ENCODE results near the gene NETO1.

NETO1 gene, protein sequence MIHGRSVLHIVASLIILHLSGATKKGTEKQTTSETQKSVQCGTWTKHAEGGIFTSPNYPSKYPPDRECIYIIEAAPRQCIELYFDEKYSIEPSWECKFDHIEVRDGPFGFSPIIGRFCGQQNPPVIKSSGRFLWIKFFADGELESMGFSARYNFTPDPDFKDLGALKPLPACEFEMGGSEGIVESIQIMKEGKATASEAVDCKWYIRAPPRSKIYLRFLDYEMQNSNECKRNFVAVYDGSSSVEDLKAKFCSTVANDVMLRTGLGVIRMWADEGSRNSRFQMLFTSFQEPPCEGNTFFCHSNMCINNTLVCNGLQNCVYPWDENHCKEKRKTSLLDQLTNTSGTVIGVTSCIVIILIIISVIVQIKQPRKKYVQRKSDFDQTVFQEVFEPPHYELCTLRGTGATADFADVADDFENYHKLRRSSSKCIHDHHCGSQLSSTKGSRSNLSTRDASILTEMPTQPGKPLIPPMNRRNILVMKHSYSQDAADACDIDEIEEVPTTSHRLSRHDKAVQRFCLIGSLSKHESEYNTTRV

DNA sequence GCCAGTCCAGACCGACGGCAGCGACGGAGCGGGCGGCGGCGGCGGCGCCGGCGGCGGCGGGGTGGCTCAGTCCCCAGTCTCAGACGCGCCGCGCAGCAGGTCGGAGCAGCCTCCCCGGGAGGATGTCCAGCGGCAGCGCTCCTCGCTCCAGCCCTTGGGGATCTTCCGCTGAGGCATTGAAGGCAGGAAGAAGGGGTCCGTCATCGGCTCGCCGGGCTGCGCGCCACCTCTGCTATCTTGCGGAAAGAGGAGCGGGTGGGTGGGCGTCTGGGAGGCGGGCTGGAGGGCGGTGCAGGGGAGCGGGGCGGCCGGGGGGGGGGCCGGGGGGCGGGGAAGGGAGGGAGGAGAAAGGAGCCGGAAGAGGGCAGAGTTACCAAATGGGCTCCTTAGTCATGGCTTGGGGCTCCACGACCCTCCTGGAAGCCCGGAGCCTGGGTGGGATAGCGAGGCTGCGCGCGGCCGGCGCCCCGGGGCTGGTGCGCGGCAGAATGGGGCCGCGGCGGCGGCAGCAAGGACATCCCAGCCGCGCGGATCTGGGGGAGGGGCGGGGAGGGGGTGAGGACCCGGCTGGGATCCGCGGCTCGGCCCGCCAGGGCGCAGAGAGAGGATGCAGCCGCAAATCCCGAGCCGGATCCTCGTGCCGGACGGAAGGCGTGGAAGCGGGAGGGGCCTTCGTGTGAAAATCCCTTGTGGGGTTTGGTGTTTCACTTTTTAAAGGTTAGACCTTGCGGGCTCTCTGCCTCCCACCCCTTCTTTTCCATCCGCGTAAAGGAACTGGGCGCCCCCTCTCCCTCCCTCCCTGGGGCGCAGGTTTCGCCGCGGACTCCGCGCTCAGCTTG is at the start of gene NETO1:
TSS of gene NETO1 (minus strand) at position 242 of the 839 bp plus-strand sequence. CDS start 696 bp downstream, outside the sequence.
- no peak within 1 kb of the TSS for H3K27ac ChIP-seq
- H3K36me3 ChIP-seq, result no peaks in the 10 kb centered on the region
- H3K27me3 ChIP-seq, result peaks cover 71% of the 10 kb centered on the region
- TF ChIP-seq, protein P1, sequence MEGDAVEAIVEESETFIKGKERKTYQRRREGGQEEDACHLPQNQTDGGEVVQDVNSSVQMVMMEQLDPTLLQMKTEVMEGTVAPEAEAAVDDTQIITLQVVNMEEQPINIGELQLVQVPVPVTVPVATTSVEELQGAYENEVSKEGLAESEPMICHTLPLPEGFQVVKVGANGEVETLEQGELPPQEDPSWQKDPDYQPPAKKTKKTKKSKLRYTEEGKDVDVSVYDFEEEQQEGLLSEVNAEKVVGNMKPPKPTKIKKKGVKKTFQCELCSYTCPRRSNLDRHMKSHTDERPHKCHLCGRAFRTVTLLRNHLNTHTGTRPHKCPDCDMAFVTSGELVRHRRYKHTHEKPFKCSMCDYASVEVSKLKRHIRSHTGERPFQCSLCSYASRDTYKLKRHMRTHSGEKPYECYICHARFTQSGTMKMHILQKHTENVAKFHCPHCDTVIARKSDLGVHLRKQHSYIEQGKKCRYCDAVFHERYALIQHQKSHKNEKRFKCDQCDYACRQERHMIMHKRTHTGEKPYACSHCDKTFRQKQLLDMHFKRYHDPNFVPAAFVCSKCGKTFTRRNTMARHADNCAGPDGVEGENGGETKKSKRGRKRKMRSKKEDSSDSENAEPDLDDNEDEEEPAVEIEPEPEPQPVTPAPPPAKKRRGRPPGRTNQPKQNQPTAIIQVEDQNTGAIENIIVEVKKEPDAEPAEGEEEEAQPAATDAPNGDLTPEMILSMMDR (IDR thresholded peaks at IDR 0.05), result no peak
- H3K4me1 ChIP-seq (ENCODE audit: control insufficient read depth in 1 of 2, insufficient read depth in 1 of 2, low read depth in 1 of 2, low read length in 1 of 2), result no peaks in the 10 kb centered on the region
- H3K9me3 ChIP-seq, result no peaks in the 10 kb centered on the region
- no peak within 1 kb of the TSS for H3K4me3 ChIP-seq (ENCODE audit: low read depth in 1 of 2, low read length in 1 of 2)

DNA sequence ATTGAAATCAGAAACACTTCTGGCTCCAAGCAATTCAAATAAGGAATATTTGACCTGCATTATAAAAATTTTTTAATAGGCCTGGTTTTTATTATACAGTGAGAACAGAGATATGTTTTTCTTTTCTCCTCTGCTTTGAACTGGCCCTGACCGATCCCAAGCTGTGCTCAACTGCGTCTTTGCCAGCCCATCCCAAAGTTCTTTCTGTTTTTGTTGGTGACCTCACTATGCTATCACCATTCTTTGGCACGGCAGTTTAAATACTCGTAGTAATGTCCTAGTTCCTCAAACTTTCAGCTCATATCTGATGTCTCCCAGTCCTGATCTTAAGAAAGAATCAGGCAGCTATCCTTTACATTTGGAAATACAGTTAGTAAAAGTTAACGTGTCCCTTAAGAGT is 42.3 kb upstream of the NETO1 start:
- Histone ChIP-seq H3K4me3 (ENCODE audit: low read depth in 1 of 2, low read length in 1 of 2) (no peak overlapping the region), H3K36me3 (no peaks in the 10 kb centered on the region), H3K4me1 (ENCODE audit: control insufficient read depth in 1 of 2, insufficient read depth in 1 of 2, low read depth in 1 of 2, low read length in 1 of 2) (no peaks in the 10 kb centered on the region), H3K9me3 (no peaks in the 10 kb centered on the region), H3K27ac (no peak overlapping the region), H3K27me3 (no peaks in the 10 kb centered on the region)
- TF ChIP-seq, protein P1 (IDR thresholded peaks at IDR 0.05), result no peak

DNA sequence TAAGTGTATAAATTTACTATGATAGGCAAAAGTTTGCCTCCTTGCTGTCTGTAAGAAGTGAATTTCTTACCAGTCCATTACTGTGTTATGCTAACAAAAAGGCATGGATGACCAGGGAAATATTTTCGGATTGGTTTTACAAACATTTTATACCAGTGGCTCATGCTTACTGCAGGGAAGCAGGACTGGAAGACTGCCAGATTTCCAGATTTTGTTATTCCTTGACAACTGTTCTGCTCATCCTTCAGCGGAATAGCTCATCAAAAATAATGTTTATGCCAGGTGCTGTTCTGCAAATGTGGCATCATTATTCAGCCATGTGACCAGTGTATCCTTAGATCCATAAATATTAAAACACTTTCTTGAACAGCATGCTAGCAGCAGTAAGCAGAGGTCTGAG is 40.4 kb upstream of the NETO1 start:
- no peak overlapping the region for H3K27ac ChIP-seq
- TF ChIP-seq, protein P1 (IDR thresholded peaks at IDR 0.05), result no peak

DNA sequence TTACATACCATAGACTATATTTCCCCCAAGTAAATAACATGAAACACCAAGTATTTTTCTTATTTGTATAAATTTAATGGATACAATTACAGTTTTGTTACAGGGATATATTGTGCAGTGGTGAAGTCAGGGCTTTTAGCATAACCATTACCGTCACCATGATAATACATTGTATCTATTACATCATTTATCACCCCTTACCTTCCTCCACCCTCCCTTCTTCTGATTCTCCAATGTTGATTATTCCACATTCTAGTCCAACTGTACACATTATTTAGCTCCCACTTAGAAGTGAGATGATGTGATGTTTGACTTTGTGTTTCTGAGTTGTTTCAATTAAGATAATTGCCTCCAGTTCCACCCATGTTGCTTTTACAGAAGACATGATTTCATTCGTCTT is 35.2 kb upstream of the NETO1 start:
- H3K27me3 ChIP-seq, result no peaks in the 10 kb centered on the region
- H3K27ac ChIP-seq, result no peak overlapping the region
- H3K4me3 ChIP-seq (ENCODE audit: low read depth in 1 of 2, low read length in 1 of 2), result no peak overlapping the region
- H3K36me3 ChIP-seq, result no peaks in the 10 kb centered on the region
- H3K4me1 ChIP-seq (ENCODE audit: control insufficient read depth in 1 of 2, insufficient read depth in 1 of 2, low read depth in 1 of 2, low read length in 1 of 2), result no peaks in the 10 kb centered on the region
- H3K9me3 ChIP-seq, result no peaks in the 10 kb centered on the region
- TF ChIP-seq, protein P1 (IDR thresholded peaks at IDR 0.05), result no peak

More for the DNA sequence above, 40.4 kb upstream of the NETO1 start:
- no peaks in the 10 kb centered on the region for H3K36me3 ChIP-seq
- H3K9me3 ChIP-seq, result no peaks in the 10 kb centered on the region
- H3K4me1 ChIP-seq (ENCODE audit: control insufficient read depth in 1 of 2, insufficient read depth in 1 of 2, low read depth in 1 of 2, low read length in 1 of 2), result no peaks in the 10 kb centered on the region
- H3K27me3 ChIP-seq, result no peaks in the 10 kb centered on the region
- H3K4me3 ChIP-seq (ENCODE audit: low read depth in 1 of 2, low read length in 1 of 2), result no peak overlapping the region

DNA sequence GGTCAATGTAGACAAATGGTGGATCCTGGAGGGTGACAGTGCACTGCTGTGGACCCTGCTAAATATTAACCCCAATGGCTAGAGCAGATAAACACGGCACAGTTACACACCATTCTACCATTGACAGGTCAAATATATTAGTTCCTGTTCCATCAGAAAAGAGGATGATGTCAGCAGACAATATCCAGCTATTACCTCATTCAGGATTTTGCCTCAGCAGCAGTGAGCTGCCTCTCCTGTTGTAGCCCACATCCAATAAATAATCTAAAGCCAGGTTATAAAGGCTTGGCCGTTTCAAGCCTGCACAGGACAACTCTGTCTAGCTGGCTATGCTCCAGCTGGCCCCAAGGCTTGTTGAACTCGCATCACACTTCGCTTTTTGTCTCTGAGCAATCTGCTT is 31.6 kb upstream of the NETO1 start:
- Histone ChIP-seq H3K9me3 (no peaks in the 10 kb centered on the region), H3K27me3 (no peaks in the 10 kb centered on the region), H3K36me3 (no peaks in the 10 kb centered on the region), H3K4me1 (ENCODE audit: control insufficient read depth in 1 of 2, insufficient read depth in 1 of 2, low read depth in 1 of 2, low read length in 1 of 2) (no peaks in the 10 kb centered on the region), H3K27ac (no peak overlapping the region), H3K4me3 (ENCODE audit: low read depth in 1 of 2, low read length in 1 of 2) (no peak overlapping the region)
- TF ChIP-seq, protein P1 (IDR thresholded peaks at IDR 0.05), result no peak
